ENCODE results near the gene ENPP1. TPM values are rescaled to one million over a fixed set of nuclear protein-coding genes. Genes with fewer than 3 reads are reported as not detected.

The ENPP1 gene
- total RNA-seq, 2 experiments from 2014 or later: 0.34 TPM; not detected in 1

DNA sequence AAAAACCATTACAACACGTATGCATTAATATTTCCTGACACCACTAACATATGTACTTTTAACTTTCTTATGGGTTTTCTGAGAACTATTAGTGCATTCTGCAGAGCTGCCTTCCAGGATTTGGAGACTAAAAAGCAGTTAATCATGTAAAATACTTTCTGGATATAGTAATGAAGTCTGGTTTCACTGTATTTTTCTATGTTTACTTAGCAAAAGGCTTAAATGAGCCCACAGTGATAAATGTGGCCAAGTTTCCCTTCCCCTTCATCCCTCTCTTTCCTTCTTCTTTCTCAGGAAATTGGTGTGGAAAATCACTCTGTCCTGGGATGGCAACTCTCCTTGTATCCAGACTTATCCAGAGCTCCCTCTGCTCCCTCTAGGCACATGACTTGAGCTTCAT lies 29.7 kb upstream of the ENPP1 start:
- no peak overlapping the region for H3K4me2 ChIP-seq (ENCODE audit: low read length)
- no peaks in the 10 kb centered on the region for H4K20me1 ChIP-seq (ENCODE audit: insufficient read depth, low read length)
- no peak for DNase-seq (ENCODE audit: low spot score)
- no peaks in the 10 kb centered on the region for H3K4me1 ChIP-seq (ENCODE audit: insufficient read depth, low read length, poor library complexity, severe bottlenecking)
- no peak overlapping the region for H3K27ac ChIP-seq (ENCODE audit: low read depth, low read length, poor library complexity, severe bottlenecking)
- intact Hi-C loops (cut with micrococcal nuclease; ENCODE audit: unreplicated experiment): no loop called here
- TF ChIP-seq, protein P1, sequence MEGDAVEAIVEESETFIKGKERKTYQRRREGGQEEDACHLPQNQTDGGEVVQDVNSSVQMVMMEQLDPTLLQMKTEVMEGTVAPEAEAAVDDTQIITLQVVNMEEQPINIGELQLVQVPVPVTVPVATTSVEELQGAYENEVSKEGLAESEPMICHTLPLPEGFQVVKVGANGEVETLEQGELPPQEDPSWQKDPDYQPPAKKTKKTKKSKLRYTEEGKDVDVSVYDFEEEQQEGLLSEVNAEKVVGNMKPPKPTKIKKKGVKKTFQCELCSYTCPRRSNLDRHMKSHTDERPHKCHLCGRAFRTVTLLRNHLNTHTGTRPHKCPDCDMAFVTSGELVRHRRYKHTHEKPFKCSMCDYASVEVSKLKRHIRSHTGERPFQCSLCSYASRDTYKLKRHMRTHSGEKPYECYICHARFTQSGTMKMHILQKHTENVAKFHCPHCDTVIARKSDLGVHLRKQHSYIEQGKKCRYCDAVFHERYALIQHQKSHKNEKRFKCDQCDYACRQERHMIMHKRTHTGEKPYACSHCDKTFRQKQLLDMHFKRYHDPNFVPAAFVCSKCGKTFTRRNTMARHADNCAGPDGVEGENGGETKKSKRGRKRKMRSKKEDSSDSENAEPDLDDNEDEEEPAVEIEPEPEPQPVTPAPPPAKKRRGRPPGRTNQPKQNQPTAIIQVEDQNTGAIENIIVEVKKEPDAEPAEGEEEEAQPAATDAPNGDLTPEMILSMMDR (conservative IDR thresholded peaks at IDR 0.05; ENCODE audit: low read length): no peak
- TF ChIP-seq EZH2phosphoT487 (IDR thresholded peaks at IDR 0.05; ENCODE audit: borderline replicate concordance, low read depth, low read length): no peak
- CTCF ChIA-PET (ENCODE audit: unreplicated experiment): no interaction called here
- no peaks in the 10 kb centered on the region for H3K9me2 ChIP-seq (ENCODE audit: insufficient read depth, low read length)
- H3K36me3 ChIP-seq (ENCODE audit: insufficient read depth, low read length): no peaks in the 10 kb centered on the region
- no TSS peak for BruUV-seq (replicated peaks)
- H3K4me3 ChIP-seq (ENCODE audit: low read depth, low read length, poor library complexity, severe bottlenecking): no peak overlapping the region
- H3K79me2 ChIP-seq (ENCODE audit: insufficient read depth, low read depth, low read length): no peaks in the 10 kb centered on the region
- no peaks in the 10 kb centered on the region for H3K9me3 ChIP-seq (ENCODE audit: low read length)
- no peak overlapping the region for H2AFZ ChIP-seq (ENCODE audit: low read length)
- POLR2A ChIA-PET: no interaction called here

DNA sequence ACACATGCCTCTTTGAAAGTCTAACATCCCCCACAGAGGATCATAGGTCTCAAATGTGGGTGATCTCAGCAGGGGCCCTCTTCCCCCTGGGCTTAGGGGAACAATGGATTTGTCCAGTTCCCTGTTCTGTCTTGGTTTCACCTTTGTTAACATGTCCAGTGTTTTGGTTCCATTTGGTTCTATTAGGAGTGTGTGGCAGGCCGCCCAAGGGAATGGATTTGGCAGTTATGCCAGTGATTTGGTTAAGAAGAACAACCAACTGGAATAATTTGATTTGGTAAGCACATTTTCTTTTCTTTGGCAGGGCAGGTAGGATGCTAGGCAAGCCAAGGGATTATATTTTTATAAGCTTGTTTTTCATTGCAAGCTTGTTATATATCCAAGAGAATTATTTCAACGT lies 28.5 kb upstream of the ENPP1 start:
- ChIA-PET POLR2A (interaction anchor here (0.7 kb wide), 1 partner anchor 57 kb away, joined by 3 read pairs; no protein-coding TSS in a partner anchor), CTCF (ENCODE audit: unreplicated experiment) (no interaction called here)

DNA sequence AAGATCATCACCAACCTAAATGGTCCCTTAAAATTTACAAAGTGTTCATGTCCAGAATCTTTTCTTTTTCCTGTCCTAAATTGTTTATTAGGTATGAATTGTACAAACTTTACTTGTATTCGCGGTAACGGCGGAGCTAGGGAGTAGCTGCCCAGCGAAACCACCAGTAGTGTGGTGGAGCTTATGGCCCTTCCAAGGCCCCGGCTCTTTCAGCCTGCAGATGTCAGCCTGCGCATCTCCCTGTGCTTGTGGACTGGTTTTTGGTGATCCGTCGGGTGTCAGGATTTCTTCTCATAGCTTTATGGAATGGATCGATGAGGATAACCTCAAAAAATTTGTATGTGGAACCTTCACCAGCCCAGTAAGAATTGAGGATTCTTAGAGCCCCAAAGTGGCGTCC lies 27.2 kb upstream of the ENPP1 start:
- BruUV-seq (replicated peaks): no TSS peak

More for the DNA sequence above, 28.5 kb upstream of the ENPP1 start:
- Histone ChIP-seq H3K79me2 (ENCODE audit: insufficient read depth, low read depth, low read length) (no peaks in the 10 kb centered on the region), H3K4me1 (ENCODE audit: insufficient read depth, low read length, poor library complexity, severe bottlenecking) (no peaks in the 10 kb centered on the region), H3K27ac (ENCODE audit: low read depth, low read length, poor library complexity, severe bottlenecking) (no peak overlapping the region), H2AFZ (ENCODE audit: low read length) (no peak overlapping the region), H4K20me1 (ENCODE audit: insufficient read depth, low read length) (no peaks in the 10 kb centered on the region), H3K9me3 (ENCODE audit: low read length) (no peaks in the 10 kb centered on the region), H3K4me2 (ENCODE audit: low read length) (no peak overlapping the region), H3K4me3 (ENCODE audit: low read depth, low read length, poor library complexity, severe bottlenecking) (no peak overlapping the region), H3K9me2 (ENCODE audit: insufficient read depth, low read length) (no peaks in the 10 kb centered on the region), H3K36me3 (ENCODE audit: insufficient read depth, low read length) (no peaks in the 10 kb centered on the region)
- TF ChIP-seq, protein P1 (conservative IDR thresholded peaks at IDR 0.05; ENCODE audit: low read length): no peak
- no peak for TF ChIP-seq EZH2phosphoT487 (IDR thresholded peaks at IDR 0.05; ENCODE audit: borderline replicate concordance, low read depth, low read length)
- intact Hi-C loops (cut with micrococcal nuclease; ENCODE audit: unreplicated experiment): no loop called here
- BruUV-seq (replicated peaks): no TSS peak
- DNase-seq (ENCODE audit: low spot score): no peak

More for the DNA sequence above, 27.2 kb upstream of the ENPP1 start:
- Histone ChIP-seq H3K9me2 (ENCODE audit: insufficient read depth, low read length) (no peaks in the 10 kb centered on the region), H3K4me2 (ENCODE audit: low read length) (no peak overlapping the region), H3K36me3 (ENCODE audit: insufficient read depth, low read length) (no peaks in the 10 kb centered on the region), H4K20me1 (ENCODE audit: insufficient read depth, low read length) (no peaks in the 10 kb centered on the region), H3K9me3 (ENCODE audit: low read length) (no peaks in the 10 kb centered on the region), H2AFZ (ENCODE audit: low read length) (no peak overlapping the region), H3K4me3 (ENCODE audit: low read depth, low read length, poor library complexity, severe bottlenecking) (no peak overlapping the region), H3K27ac (ENCODE audit: low read depth, low read length, poor library complexity, severe bottlenecking) (no peak overlapping the region), H3K4me1 (ENCODE audit: insufficient read depth, low read length, poor library complexity, severe bottlenecking) (no peaks in the 10 kb centered on the region), H3K79me2 (ENCODE audit: insufficient read depth, low read depth, low read length) (no peaks in the 10 kb centered on the region)
- TF ChIP-seq EZH2phosphoT487 (IDR thresholded peaks at IDR 0.05; ENCODE audit: borderline replicate concordance, low read depth, low read length): no peak
- TF ChIP-seq, protein P1 (conservative IDR thresholded peaks at IDR 0.05; ENCODE audit: low read length): no peak
- no peak for DNase-seq (ENCODE audit: low spot score)
- ChIA-PET CTCF (ENCODE audit: unreplicated experiment) (no interaction called here), POLR2A (no interaction called here)
- intact Hi-C loops (cut with micrococcal nuclease; ENCODE audit: unreplicated experiment): no loop called here

All from OCI-LY7 (cell line).